GM13977 (cell line): ENCODE measurements around the gene FBN1.

Experiments
- DNase-seq: peaks from one replicate; pipeline ENCODE4 v3.0.0; 2012; ENCODE audit warnings: low spot score
- CTCF ChIP-seq: IDR thresholded peaks from 2 replicates; pipeline ENCODE4 v1.5.1; 2012; ENCODE audit warnings: mild to moderate bottlenecking, control low read depth; ENCODE audit not compliant: insufficient read depth; ENCODE audit errors: extremely low read depth, missing control alignments
- in situ Hi-C: fragments of 300-500 bp; cut with MboI; formaldehyde crosslinking; loops from one replicate; pipeline ENCODE4 v1.12.0; 2022; ENCODE audit warnings: low sequenced_read_pairs, low pct_unique_long_range_greater_than_20kb, mixed read lengths, inconsistent platforms; ENCODE audit not compliant: unreplicated experiment

The FBN1 gene

GRCh38 chr15:48465410-48465809 is 180.1 kb downstream of the FBN1 start:
- in situ Hi-C loops = no loop called here
- no peak for TF ChIP-seq CTCF
- no peak for DNase-seq

GRCh38 chr15:48463366-48463880 is 182.1 kb downstream of the FBN1 start:
- in situ Hi-C loops = no loop called here
- no peak for TF ChIP-seq CTCF
- DNase-seq = no peak

GRCh38 chr15:48462688-48463087 is 182.8 kb downstream of the FBN1 start:
- in situ Hi-C loops = no loop called here
- TF ChIP-seq CTCF = no peak
- DNase-seq = no peak

- DNase-seq = no peak
- TF ChIP-seq CTCF = no peak
- in situ Hi-C loops = no loop called here
These were observed 185.7 kb downstream of the FBN1 start for GRCh38 chr15:48459571-48460442.

GRCh38 chr15:48458876-48459275 is 186.6 kb downstream of the FBN1 start:
- in situ Hi-C loops = no loop called here
- TF ChIP-seq CTCF = no peak
- no peak for DNase-seq

- no peak for TF ChIP-seq CTCF
- in situ Hi-C loops = no loop called here
- no peak for DNase-seq
These were observed 189.4 kb downstream of the FBN1 start for GRCh38 chr15:48456134-48456533.
